Right lobe of liver (tissue), 6 donors: ENCODE results near the gene AP5B1. TPM values are rescaled to one million over a fixed set of nuclear protein-coding genes. Genes with fewer than 3 reads are reported as not detected.
A peak's percentile ranks its signal among the peaks of the same experiment; 100 is the strongest.

Experiments
- ATAC-seq, 4 donors: fragments of 200-7000 bp; cut with Tn5 transposase; one replicate each; pipeline ENCODE4 v1.9.1; 2020; ENCODE audit warnings: mild to moderate bottlenecking in 4 of 4, moderate library complexity in 4 of 4
- DNase-seq, 3 donors: peaks; one replicate each; pipeline ENCODE4 v3.0.0-alpha.2; 2020
- H3K27ac ChIP-seq, 3 donors: fragments of 200-600 bp; one replicate each; pipeline ENCODE4 v1.8.0; 2022
- H3K27me3 ChIP-seq, 2 donors: fragments of 200-600 bp; one replicate each; pipeline ENCODE4 v1.8.0; 2022
- H3K36me3 ChIP-seq, 4 donors: fragments of 200-600 bp; sonication (generic) in 1 of 4; one replicate each; pipeline versions ENCODE4 v1.5.1 to v1.8.0; 2017 to 2022; ENCODE audit warnings: control low read depth in 1 of 4
- H3K4me1 ChIP-seq, 4 donors: fragments of 200-600 bp; sonication (generic) in 1 of 4; one replicate each; pipeline versions ENCODE4 v1.5.1 to v1.8.0; 2017 to 2022; ENCODE audit warnings: control low read depth in 1 of 4
- H3K4me3 ChIP-seq, 3 donors: fragments of 200-600 bp; one replicate each; pipeline ENCODE4 v1.8.0; 2022
- H3K9me3 ChIP-seq, 4 donors: fragments of 200-600 bp; sonication (generic) in 1 of 4; one replicate each; pipeline versions ENCODE4 v1.5.1 to v1.8.0; 2017 to 2022; ENCODE audit warnings: control low read depth in 1 of 4
- CTCF ChIP-seq, 4 donors: fragments of 200-600 bp in 3 of 4; fragments of 450-650 bp in 1 of 4; IDR thresholded peaks; one replicate each; pipeline versions ENCODE4 v1.5.1 to v1.8.0; 2016 to 2022; ENCODE audit warnings: antibody characterized with exemption in 4 of 4, mild to moderate bottlenecking in 2 of 4
- POLR2A ChIP-seq: fragments of 450-650 bp; IDR thresholded peaks from one replicate; pipeline ENCODE4 v1.6.1; 2017; ENCODE audit warnings: antibody characterized with exemption, mild to moderate bottlenecking
- WGBS: methylation state at CpG from one replicate; pipeline ENCODE4 v1.1.6; 2018; ENCODE audit warnings: low coverage, low lambda C conversion rate; ENCODE audit not compliant: insufficient coverage; ENCODE audit errors: missing lambda C conversion rate; 5-methylcytosine and 5-hydroxymethylcytosine counted together
- intact Hi-C, 2 donors: fragments of 100-400 bp; cut with DNase I; formaldehyde crosslinking; loops; one replicate each; pipeline versions ENCODE4 v1.11.2 to v1.14.1; 2022
- total RNA-seq, 6 experiments: library from RNA; depleted of rRNA in 2 of 6; stranded (reverse); fragments of >200 nt in 2 of 6; fragmentation: NEBNext Ultra II Directional in 3 of 6; extraction: Animal tissue kit (Norgen Biotek cat#: 25700) in 3 of 6; gene quantifications; one replicate each; pipeline versions ENCODE4 v1.1.0 to v1.2.4, GENCODE V29; 2016 to 2023
- donor health status: DM: no; HTN: yes; CAD: no.
- donor health status: DM: no; HTN: no; CAD: no.
- donor health status: DM: no; HTN: no; CAD: no.
- donor health status: DM: no; HTN: yes; CAD: no.
- donor health status: DM: no; HTN: yes; CAD: no.

AP5B1 gene
- total RNA-seq, 6 experiments from 2014 or later: 5.0 to 13.5 (median 9.7) TPM

- TF ChIP-seq POLR2A: no peak
- TF ChIP-seq CTCF (IDR thresholded peaks at IDR 0.05): no peak
- H3K27me3 ChIP-seq: peaks cover 4 to 20% of the 10 kb centered on the region in 2 donors
- H3K36me3 ChIP-seq: no peaks in the 10 kb centered on the region
- ATAC-seq: no peak
- H3K4me3 ChIP-seq: peak overlapping the region in 1 of 3 donors; percentile 21
- H3K27ac ChIP-seq: no peak overlapping the region
- peaks cover 0 to 14% (median 4%) of the 10 kb centered on the region in 4 donors for H3K4me1 ChIP-seq
- H3K9me3 ChIP-seq: no peaks in the 10 kb centered on the region
- intact Hi-C loops: no loop called here
- WGBS: 0% methylated on average over 2 of the region's 74 CpGs
- DNase-seq: peak in 1 of 3 donors; percentile 54
Measured at GRCh38 chr11:65786008-65786785, 5.4 kb upstream of the AP5B1 start.

- no peak overlapping the region for H3K27ac ChIP-seq
- TF ChIP-seq POLR2A (no peak), CTCF (IDR thresholded peaks at IDR 0.05) (no peak)
- no peaks in the 10 kb centered on the region for H3K36me3 ChIP-seq
- 72% methylated on average over 6 of the region's 8 CpGs for WGBS
- H3K4me1 ChIP-seq: peaks cover 0 to 14% (median 4%) of the 10 kb centered on the region in 4 donors
- H3K9me3 ChIP-seq: no peaks in the 10 kb centered on the region
- ATAC-seq (no peak), DNase-seq (no peak)
- peaks cover 4 to 20% of the 10 kb centered on the region in 2 donors for H3K27me3 ChIP-seq
- intact Hi-C loops: no loop called here
- H3K4me3 ChIP-seq: no peak overlapping the region
Measured at GRCh38 chr11:65785319-65786007, 4.7 kb upstream of the AP5B1 start.

GRCh38 chr11:65782816-65783228 is 2.0 kb upstream of the AP5B1 start:
- no peaks in the 10 kb centered on the region for H3K9me3 ChIP-seq
- peaks cover 4 to 13% of the 10 kb centered on the region in 2 donors for H3K27me3 ChIP-seq
- H3K4me3 ChIP-seq: no peak overlapping the region
- DNase-seq (no peak), ATAC-seq (no peak)
- 79% methylated on average over 3 of the region's 9 CpGs for WGBS
- peaks cover 0 to 10% (median 7%) of the 10 kb centered on the region in 4 donors for H3K36me3 ChIP-seq
- intact Hi-C loops: no loop called here
- H3K4me1 ChIP-seq: peaks cover 0 to 16% (median 7%) of the 10 kb centered on the region in 4 donors
- no peak overlapping the region for H3K27ac ChIP-seq
- TF ChIP-seq POLR2A: no peak
- TF ChIP-seq CTCF (IDR thresholded peaks at IDR 0.05): no peak

- WGBS: no CpG with 5 or more reads among the region's 13 CpGs
- peak in 1 of 3 donors; percentile 46 for DNase-seq
- Histone ChIP-seq H3K9me3 (no peaks in the 10 kb centered on the region), H3K36me3 (peaks cover 0 to 13% (median 7%) of the 10 kb centered on the region in 4 donors), H3K27me3 (peaks cover 4 to 10% of the 10 kb centered on the region in 2 donors), H3K4me1 (peaks cover 0 to 17% (median 6%) of the 10 kb centered on the region in 4 donors), H3K27ac (no peak overlapping the region), H3K4me3 (no peak overlapping the region)
- no peak for ATAC-seq
- intact Hi-C loops: no loop called here
- TF ChIP-seq POLR2A: no peak
- TF ChIP-seq CTCF (IDR thresholded peaks at IDR 0.05): no peak
Measured at GRCh38 chr11:65781962-65782815, 1.4 kb upstream of the AP5B1 start.
